ENCODE results near the gene IGF1R. TPM values are rescaled to one million over a fixed set of nuclear protein-coding genes. Genes with fewer than 3 reads are reported as not detected.

Gene IGF1R
- total and polyA plus RNA-seq, 2 of the 13 experiments (the other 11 are each of a cell fraction or from before 2014, with no cell fraction given), result 15.9 to 18.4 TPM

- Histone ChIP-seq H3K79me2 (ENCODE audit: insufficient read depth, low read length) (peaks cover 40% of the 10 kb centered on the region), H3K36me3 (replicated peaks in 1 of 2; ENCODE audit: control insufficient read depth in 1 of 2, insufficient read depth in 2 of 2, low read length in 2 of 2) (no peaks in the 10 kb centered on the region), H3K4me3 (replicated peaks in 1 of 3; ENCODE audit: insufficient read depth in 1 of 3, low read depth in 2 of 3, low read length in 3 of 3) (no peak overlapping the region), H3K4me1 (ENCODE audit: insufficient read depth, low read length) (peaks cover 43% of the 10 kb centered on the region), H3K27me3 (ENCODE audit: control insufficient read depth in 1 of 2, insufficient read depth in 2 of 2, low read length in 2 of 2) (no peaks in the 10 kb centered on the region), H2AFZ (ENCODE audit: low read length) (no peak overlapping the region), H3K4me2 (ENCODE audit: low read depth, low read length) (peak overlapping the region; percentile 55; the same call in 1 of the 2 replicates), H3K9me3 (ENCODE audit: low read length) (no peaks in the 10 kb centered on the region), H3K9ac (ENCODE audit: insufficient read depth, low read depth, low read length) (no peak overlapping the region), H4K20me1 (ENCODE audit: insufficient read depth, low read length) (peaks cover 82% of the 10 kb centered on the region), H3K27ac (ENCODE audit: extremely low read length, insufficient read depth, low read length) (no peak overlapping the region)
- WGBS (ENCODE audit: low lambda C conversion rate), result 74% methylated on average over 3 of the region's 3 CpGs
- POLR2A ChIA-PET, result no interaction called here
- no TSS peak for BruUV-seq (replicated peaks)
- intact Hi-C loops (cut with micrococcal nuclease; ENCODE audit: unreplicated experiment), result no loop called here
- FAIRE-seq, result no peak
- in situ Hi-C loops (cut with HindIII; ENCODE audit: extremely low pct_ligation_motif_present, low pct_unique_long_range_greater_than_20kb), result no loop called here
- no peak for DNase-seq (ENCODE audit: low spot score)
- TF ChIP-seq HNRNPUL1 (IDR thresholded peaks at IDR 0.05; ENCODE audit: low read depth, low read length) (0 out of 2 replicates have a peak, but pooled peaks have one; percentile 5), ZBTB44 (CRISPR knock-in tag; IDR thresholded peaks at IDR 0.05) (no peak)
- no peak for ATAC-seq
- CTCF ChIA-PET (ENCODE audit: low intra/inter-chr PET ratio, low total read pairs), result no interaction called here
Observed at GRCh38 chr15:98844261-98844660, 195.9 kb downstream of the IGF1R start.

DNA sequence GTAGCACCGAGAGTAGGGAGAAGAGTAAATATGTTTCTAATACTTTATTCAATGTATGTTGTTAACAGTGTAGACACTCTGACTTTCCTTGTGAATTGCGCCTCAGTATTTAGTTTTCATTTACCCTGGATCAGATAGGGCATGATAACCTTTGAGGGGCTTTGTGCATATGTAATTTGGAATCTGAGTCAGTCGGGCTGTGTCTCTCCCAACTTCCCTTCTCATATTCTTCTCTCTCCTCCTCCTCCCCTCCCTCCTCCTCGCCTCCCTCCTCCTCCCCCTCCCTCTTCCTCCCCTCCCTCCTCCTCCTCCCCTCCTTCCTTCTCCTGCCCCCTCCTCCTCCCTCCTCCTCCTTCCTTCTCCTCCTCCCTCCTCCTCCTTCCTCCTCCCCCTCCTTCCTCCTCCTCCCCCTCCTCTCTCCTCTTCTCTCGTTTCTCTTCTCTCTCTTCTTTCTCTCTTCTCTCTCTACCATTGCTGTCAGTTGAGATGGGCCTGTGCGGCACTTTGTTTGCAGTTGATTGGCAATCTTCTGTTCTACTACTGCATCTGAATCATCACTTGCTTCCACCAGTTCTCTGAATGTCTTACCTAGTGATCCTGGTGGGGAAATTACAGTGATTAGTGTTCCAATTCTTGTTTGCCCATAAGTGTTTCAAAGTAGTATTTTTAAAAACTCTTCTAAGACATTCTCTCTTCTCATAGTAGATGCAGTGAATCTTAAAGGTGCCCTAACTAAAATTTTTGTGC lies 197.0 kb downstream of the IGF1R start:
- DNase-seq (ENCODE audit: low spot score), result no peak
- ATAC-seq, result no peak
- CTCF ChIA-PET (ENCODE audit: low intra/inter-chr PET ratio, low total read pairs), result no interaction called here
- Histone ChIP-seq H3K27me3 (ENCODE audit: control insufficient read depth in 1 of 2, insufficient read depth in 2 of 2, low read length in 2 of 2) (no peaks in the 10 kb centered on the region), H3K4me3 (replicated peaks in 1 of 3; ENCODE audit: insufficient read depth in 1 of 3, low read depth in 2 of 3, low read length in 3 of 3) (no peak overlapping the region), H3K4me1 (ENCODE audit: insufficient read depth, low read length) (peaks cover 48% of the 10 kb centered on the region), H3K9ac (ENCODE audit: insufficient read depth, low read depth, low read length) (no peak overlapping the region), H3K27ac (ENCODE audit: extremely low read length, insufficient read depth, low read length) (no peak overlapping the region), H3K9me3 (ENCODE audit: low read length) (no peaks in the 10 kb centered on the region), H3K4me2 (ENCODE audit: low read depth, low read length) (no peak overlapping the region), H3K36me3 (replicated peaks in 1 of 2; ENCODE audit: control insufficient read depth in 1 of 2, insufficient read depth in 2 of 2, low read length in 2 of 2) (no peaks in the 10 kb centered on the region), H3K79me2 (ENCODE audit: insufficient read depth, low read length) (peaks cover 40% of the 10 kb centered on the region), H2AFZ (ENCODE audit: low read length) (no peak overlapping the region), H4K20me1 (ENCODE audit: insufficient read depth, low read length) (peaks cover 83% of the 10 kb centered on the region)
- no peak for FAIRE-seq
- POLR2A ChIA-PET, result no interaction called here
- in situ Hi-C loops (cut with HindIII; ENCODE audit: extremely low pct_ligation_motif_present, low pct_unique_long_range_greater_than_20kb) (loop anchor here (5.0 kb wide), 1 partner anchor 58 kb away; no protein-coding TSS in a partner anchor), intact Hi-C loops (cut with micrococcal nuclease; ENCODE audit: unreplicated experiment) (no loop called here)
- WGBS (ENCODE audit: low lambda C conversion rate), result 92% methylated on average over 6 of the region's 6 CpGs
- BruUV-seq (replicated peaks), result no TSS peak
- no peak for TF ChIP-seq ZMAT3 (CRISPR knock-in tag; conservative IDR thresholded peaks at IDR 0.05)
- TF ChIP-seq BRD4 (CRISPR knock-in tag; IDR thresholded peaks at IDR 0.05), result no peak
- no peak for TF ChIP-seq FOXA1 (IDR thresholded peaks at IDR 0.05)
- no peak for TF ChIP-seq FOXA1 (CRISPR knock-in tag; IDR thresholded peaks at IDR 0.05)
- no peak for TF ChIP-seq NR2F2 (IDR thresholded peaks at IDR 0.05; ENCODE audit: borderline replicate concordance, low read depth)
- TF ChIP-seq ZNF234 (CRISPR knock-in tag; conservative IDR thresholded peaks at IDR 0.05), result no peak
- TF ChIP-seq, protein P1, sequence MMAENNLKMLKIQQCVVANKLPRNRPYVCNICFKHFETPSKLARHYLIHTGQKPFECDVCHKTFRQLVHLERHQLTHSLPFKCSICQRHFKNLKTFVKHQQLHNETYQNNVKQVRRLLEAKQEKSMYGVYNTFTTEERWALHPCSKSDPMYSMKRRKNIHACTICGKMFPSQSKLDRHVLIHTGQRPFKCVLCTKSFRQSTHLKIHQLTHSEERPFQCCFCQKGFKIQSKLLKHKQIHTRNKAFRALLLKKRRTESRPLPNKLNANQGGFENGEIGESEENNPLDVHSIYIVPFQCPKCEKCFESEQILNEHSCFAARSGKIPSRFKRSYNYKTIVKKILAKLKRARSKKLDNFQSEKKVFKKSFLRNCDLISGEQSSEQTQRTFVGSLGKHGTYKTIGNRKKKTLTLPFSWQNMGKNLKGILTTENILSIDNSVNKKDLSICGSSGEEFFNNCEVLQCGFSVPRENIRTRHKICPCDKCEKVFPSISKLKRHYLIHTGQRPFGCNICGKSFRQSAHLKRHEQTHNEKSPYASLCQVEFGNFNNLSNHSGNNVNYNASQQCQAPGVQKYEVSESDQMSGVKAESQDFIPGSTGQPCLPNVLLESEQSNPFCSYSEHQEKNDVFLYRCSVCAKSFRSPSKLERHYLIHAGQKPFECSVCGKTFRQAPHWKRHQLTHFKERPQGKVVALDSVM (CRISPR knock-in tag; IDR thresholded peaks at IDR 0.05), result no peak
- peak; percentile 84 for TF ChIP-seq HNRNPK (IDR thresholded peaks at IDR 0.05; ENCODE audit: low read depth, low read length, poor library complexity, severe bottlenecking)
- TF ChIP-seq, protein P2, sequence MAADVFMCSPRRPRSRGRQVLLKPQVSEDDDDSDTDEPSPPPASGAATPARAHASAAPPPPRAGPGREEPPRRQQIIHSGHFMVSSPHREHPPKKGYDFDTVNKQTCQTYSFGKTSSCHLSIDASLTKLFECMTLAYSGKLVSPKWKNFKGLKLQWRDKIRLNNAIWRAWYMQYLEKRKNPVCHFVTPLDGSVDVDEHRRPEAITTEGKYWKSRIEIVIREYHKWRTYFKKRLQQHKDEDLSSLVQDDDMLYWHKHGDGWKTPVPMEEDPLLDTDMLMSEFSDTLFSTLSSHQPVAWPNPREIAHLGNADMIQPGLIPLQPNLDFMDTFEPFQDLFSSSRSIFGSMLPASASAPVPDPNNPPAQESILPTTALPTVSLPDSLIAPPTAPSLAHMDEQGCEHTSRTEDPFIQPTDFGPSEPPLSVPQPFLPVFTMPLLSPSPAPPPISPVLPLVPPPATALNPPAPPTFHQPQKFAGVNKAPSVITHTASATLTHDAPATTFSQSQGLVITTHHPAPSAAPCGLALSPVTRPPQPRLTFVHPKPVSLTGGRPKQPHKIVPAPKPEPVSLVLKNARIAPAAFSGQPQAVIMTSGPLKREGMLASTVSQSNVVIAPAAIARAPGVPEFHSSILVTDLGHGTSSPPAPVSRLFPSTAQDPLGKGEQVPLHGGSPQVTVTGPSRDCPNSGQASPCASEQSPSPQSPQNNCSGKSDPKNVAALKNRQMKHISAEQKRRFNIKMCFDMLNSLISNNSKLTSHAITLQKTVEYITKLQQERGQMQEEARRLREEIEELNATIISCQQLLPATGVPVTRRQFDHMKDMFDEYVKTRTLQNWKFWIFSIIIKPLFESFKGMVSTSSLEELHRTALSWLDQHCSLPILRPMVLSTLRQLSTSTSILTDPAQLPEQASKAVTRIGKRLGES (CRISPR knock-in tag; IDR thresholded peaks at IDR 0.05; ENCODE audit: borderline replicate concordance), result no peak
